Right renal cortex interstitium (tissue), 3 donors: ENCODE data around the gene PNPLA5. TPM values are rescaled to one million over a fixed set of nuclear protein-coding genes. Genes with fewer than 3 reads are reported as not detected.

Source experiments
- DNase-seq, 3 donors: peaks; one replicate each; pipeline ENCODE4 v3.0.0-alpha.2; 2013; ENCODE audit warnings: low read depth in 3 of 3, low spot score in 2 of 3
- polyA plus RNA-seq, 3 donors: library from polyadenylated mRNA; unstranded; fragments of 120-200 nt; gene quantifications; one replicate each; pipeline ENCODE4 v1.2.1, GENCODE V29; 2013; ENCODE audit not compliant: insufficient read length in 3 of 3

The PNPLA5 gene, protein sequence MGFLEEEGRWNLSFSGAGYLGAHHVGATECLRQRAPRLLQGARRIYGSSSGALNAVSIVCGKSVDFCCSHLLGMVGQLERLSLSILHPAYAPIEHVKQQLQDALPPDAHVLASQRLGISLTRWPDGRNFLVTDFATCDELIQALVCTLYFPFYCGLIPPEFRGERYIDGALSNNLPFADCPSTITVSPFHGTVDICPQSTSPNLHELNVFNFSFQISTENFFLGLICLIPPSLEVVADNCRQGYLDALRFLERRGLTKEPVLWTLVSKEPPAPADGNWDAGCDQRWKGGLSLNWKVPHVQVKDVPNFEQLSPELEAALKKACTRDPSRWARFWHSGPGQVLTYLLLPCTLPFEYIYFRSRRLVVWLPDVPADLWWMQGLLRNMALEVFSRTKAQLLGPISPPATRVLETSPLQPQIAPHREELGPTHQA
- polyA plus RNA-seq = under 1 TPM; 0.06 to 0.14 (median 0.08) TPM

DNA sequence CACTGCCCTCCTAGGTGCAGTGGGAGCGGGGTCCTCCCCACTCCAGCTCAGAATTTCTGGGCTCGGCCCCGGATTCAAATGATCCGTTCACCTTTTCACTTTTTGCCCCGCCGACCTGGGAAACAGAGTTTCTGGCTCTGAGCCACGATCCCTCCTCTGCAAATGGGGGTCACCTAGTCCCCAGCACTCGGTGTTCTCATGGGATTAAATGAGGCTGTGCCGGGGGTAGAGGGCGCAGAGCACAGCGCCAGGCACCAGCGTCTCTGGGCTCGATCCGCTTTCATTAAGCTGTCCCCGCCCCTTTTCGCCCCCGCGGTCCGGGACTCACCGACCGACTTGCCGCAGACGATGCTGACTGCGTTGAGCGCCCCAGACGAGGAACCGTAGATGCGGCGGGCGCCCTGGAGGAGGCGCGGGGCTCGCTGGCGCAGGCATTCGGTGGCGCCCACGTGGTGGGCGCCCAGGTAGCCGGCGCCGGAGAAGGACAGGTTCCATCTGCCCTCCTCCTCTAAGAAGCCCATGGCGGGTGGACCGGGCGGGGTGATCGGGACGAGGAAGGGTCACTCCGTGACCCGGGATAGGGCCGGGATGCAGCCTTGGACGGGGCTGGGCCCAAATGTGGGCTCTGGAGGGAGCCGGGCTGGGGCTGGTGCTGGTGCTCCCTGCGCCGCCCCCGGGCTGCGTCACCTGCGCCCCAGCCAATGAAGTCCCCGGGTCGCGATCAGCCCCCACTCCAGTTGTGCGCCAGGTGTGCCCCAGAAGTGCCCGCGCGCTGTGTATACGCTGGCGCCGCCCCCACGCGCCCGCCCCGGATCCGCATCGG lies at the start of gene PNPLA5:
TSS of gene PNPLA5 (minus strand) at position 654 of the 823 bp plus-strand sequence. CDS start at position 521, 133 bp downstream.
- no peak for DNase-seq

- DNase-seq = no peak
Observed at GRCh38 chr22:43941449-43941848, 49.6 kb upstream of the PNPLA5 start.

- DNase-seq = no peak
Observed at GRCh38 chr22:43931771-43932170, 40.0 kb upstream of the PNPLA5 start.

- DNase-seq = no peak
Observed at GRCh38 chr22:43928908-43929307, 37.1 kb upstream of the PNPLA5 start.

GRCh38 chr22:43928468-43928867 lies 36.7 kb upstream of the PNPLA5 start:
- no peak for DNase-seq

DNA sequence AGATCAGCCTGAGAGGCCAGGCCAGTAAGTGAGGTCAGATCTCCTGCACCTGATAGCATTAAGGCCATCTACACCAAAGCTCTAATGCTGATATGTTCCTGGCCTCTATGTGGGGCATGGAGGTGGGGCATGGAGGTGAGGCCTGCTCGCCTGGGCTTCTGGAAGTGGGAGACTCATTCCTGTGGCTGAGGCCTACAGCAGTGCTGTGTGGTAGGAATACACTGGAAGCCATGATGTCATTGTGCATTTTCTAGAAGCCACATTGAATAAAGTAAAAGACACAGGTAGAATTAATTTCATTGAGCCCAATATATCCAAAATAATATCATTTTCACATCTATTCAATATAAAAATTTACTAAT lies 34.5 kb upstream of the PNPLA5 start:
- no peak for DNase-seq

DNA sequence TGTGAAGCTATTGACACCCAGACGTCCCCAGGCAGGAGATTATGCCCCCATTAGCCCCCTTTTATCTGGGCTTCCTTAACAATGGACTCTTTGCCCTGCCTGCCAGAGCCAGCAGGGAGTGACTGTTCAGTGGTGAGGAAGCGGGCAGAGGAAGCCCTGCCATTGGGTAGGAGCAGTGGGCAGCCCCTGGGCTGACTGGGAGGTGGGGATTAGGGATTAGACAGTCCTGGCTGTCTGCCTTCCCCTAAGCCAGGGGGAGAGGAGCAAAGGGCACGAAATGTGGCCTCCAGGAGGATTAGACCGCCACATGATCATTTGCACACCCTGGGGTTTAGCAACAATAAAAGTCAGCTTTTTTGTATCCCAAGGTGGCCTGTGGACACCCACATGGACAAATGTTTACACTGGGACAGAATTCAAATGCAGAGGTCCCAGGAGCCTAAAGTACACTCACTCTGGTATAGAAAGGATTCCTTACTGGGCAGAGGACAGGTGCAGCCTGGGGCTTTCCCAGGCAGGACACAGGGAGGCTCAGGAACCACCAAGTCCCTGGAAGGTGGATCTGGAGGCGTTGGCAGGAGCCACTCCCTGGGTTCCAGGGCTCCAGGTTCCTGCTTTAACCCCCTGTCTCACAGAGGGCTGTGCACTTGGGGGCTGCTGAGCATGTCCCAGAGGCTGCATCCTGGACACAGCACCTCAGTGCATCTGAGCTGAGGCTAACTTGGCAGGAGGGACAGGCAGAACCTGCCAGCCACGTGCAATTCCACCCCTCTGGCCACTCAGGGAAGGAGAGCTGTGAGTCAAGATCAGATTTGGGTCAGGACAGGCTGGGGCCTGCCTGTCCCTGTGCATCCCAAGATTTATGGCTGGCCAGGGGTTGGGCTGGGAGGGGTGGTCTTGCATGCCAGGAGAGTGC lies 33.9 kb upstream of the PNPLA5 start:
- DNase-seq = no peak

- DNase-seq = no peak
Observed at GRCh38 chr22:43924877-43925276, 33.1 kb upstream of the PNPLA5 start.

- peak in 2 of 3 donors; percentile 74 to 86 for DNase-seq
Observed at GRCh38 chr22:43923631-43924464, 32.0 kb upstream of the PNPLA5 start, which contains the start of gene PNPLA3. Gene PNPLA3, plus strand, starts transcription at chr22:43923805. Its CDS starts 107 bp downstream, at chr22:43923912.

GRCh38 chr22:43923191-43923590 lies 31.4 kb upstream of the PNPLA5 start:
- peak in 1 of 3 donors; percentile 26 for DNase-seq

- DNase-seq = no peak
Observed at GRCh38 chr22:43922123-43922522, 30.3 kb upstream of the PNPLA5 start.

DNA sequence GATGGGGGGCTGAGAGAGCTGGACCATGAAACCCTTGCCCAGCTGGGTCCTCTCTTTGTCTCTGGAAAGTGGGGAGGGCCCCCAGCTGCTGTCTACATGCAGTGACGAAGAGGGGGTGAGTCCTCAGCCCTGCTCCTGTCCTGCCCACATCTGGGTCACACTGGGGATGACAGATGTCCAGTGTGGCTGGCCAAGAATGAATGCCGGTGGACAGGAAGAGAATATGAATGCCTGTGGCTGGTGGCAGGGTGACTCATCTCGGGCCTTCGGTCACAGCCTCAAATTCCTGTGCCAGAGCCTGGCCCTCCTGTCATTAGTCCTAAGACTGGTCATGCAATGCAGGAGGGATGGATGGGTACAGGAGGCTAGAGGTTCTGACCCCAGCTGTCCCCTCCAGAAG lies 29.6 kb upstream of the PNPLA5 start:
- DNase-seq = no peak

DNA sequence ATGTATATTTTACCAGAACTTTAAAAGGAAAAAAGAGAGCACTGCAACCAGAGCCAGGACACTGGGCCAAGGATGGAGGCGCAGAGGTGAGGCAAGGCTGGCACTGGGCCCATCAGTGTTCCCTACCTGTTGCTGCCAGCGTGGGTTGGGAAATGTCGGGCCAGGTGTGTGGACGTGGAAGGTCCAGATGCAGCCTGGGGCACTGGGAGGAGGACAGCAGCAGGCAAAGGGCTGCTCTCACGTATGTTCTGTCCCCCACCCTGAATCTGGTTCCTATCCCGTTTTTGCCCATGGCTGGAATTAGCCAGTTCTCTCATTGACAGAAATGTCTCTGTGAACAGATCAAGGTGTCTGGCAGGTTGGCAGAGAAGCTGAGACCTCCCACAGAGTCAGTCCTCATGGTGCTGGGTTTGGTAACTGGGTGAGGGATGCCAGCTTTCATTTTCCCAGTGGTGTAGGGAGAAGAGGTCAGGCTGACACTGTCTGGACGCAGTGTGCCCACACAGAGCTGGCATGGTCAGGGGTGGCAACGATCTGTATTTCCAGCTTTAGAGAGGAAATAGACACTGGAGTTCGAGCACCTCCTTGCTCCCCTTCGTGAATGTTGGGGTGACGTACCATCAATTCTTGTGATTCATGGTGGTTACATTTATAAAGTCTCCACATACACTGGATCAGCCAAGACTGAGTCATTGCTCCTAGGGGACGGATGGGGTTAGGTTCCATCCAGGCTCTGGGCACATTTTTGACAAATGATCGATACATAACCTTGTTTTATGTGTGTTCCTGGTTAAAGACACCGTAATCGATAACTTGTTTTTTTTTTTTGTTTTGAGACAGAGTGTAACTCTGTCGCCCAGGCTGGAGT lies 27.5 kb upstream of the PNPLA5 start:
- DNase-seq = no peak

DNA sequence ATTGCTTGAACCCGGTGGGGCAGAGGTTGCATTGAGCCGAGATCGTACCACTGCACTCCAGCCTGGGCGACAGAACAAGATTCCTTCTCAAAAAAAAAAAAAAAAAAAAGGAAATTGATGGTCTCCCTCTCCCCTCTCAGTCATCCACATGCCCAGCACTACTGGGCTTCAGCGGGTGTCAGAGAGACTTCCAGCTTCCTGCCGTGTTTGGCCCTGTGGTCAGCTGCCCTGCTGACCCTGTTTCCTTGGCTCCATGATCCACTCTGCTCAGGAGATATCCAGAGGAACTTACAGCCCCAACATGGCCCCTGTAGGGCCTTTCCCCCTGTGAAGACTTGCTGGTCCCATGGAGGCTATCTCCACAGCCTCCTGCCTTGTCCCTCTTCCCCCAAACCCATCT lies 25.7 kb upstream of the PNPLA5 start:
- DNase-seq = no peak

GRCh38 chr22:43911351-43911750 lies 19.5 kb upstream of the PNPLA5 start:
- no peak for DNase-seq

GRCh38 chr22:43910178-43910695 lies 18.4 kb upstream of the PNPLA5 start:
- DNase-seq = no peak

GRCh38 chr22:43909708-43910107 lies 17.9 kb upstream of the PNPLA5 start:
- no peak for DNase-seq

- no peak for DNase-seq
Observed at GRCh38 chr22:43905681-43906080, 13.9 kb upstream of the PNPLA5 start.
